OCI-LY7 (cell line): Measurements from ENCODE around the gene MARCOL. TPM values are rescaled to one million over a fixed set of nuclear protein-coding genes. Genes with fewer than 3 reads are reported as not detected.

Experiments used
- BruUV-seq: library from RNA; stranded (reverse); fragments of 400-500 nt; replicated peaks from 2 replicates; lab custom pipeline; 2021; lab: Mats Ljungman, UMichigan
- CTCF ChIA-PET: fragments of 300-600 bp; sonication (Branson Sonifier 250); formaldehyde crosslinking; loops from one replicate; lab custom pipeline; 2022; ENCODE audit warnings: antibody characterized with exemption; ENCODE audit not compliant: unreplicated experiment; lab: Charles Lee
- POLR2A ChIA-PET: fragments of 300-600 bp; sonication (Branson Sonifier 250); formaldehyde crosslinking; loops from one replicate; lab custom pipeline; 2022; ENCODE audit warnings: antibody characterized with exemption; lab: Charles Lee
- DNase-seq: peaks from one replicate; pipeline ENCODE4 v3.0.0-alpha.2; 2015; ENCODE audit warnings: low spot score
- H2AFZ ChIP-seq: fragments of 200-600 bp; sonication (generic), shearing (Covaris generic); 2 replicates; pipeline ENCODE4 v1.6.1; 2014; ENCODE audit warnings: mild to moderate bottlenecking, antibody characterized with exemption, low read length, moderate library complexity
- H3K27ac ChIP-seq: fragments of 200-600 bp; sonication (generic); 2 replicates; pipeline ENCODE4 v1.5.1; 2014; ENCODE audit warnings: mixed run types, low read depth, mild to moderate bottlenecking, moderate library complexity, low read length, inconsistent platforms; ENCODE audit not compliant: poor library complexity, severe bottlenecking
- H3K36me3 ChIP-seq: fragments of 200-600 bp; sonication (generic); 2 replicates; pipeline ENCODE4 v1.6.1; 2014; ENCODE audit warnings: mild to moderate bottlenecking, antibody characterized with exemption, low read length, moderate library complexity, mixed read lengths; ENCODE audit not compliant: insufficient read depth
- H3K4me1 ChIP-seq: fragments of 200-600 bp; sonication (generic); 2 replicates; pipeline ENCODE4 v1.5.1; 2014; ENCODE audit warnings: mild to moderate bottlenecking, low read length; ENCODE audit not compliant: insufficient read depth, poor library complexity, severe bottlenecking
- H3K4me2 ChIP-seq: fragments of 200-600 bp; sonication (generic); 2 replicates; pipeline ENCODE4 v1.6.1; 2014; ENCODE audit warnings: mild to moderate bottlenecking, low read length
- H3K4me3 ChIP-seq: fragments of 200-600 bp; sonication (generic); 2 replicates; pipeline ENCODE4 v1.5.1; 2014; ENCODE audit warnings: mild to moderate bottlenecking, low read depth, low read length; ENCODE audit not compliant: poor library complexity, severe bottlenecking
- H3K79me2 ChIP-seq: fragments of 200-600 bp; sonication (generic); 2 replicates; pipeline ENCODE4 v1.6.1; 2016; ENCODE audit warnings: low read depth, mild to moderate bottlenecking, low read length, moderate library complexity, mixed read lengths; ENCODE audit not compliant: insufficient read depth
- H3K9me2 ChIP-seq: fragments of 200-600 bp; sonication (generic); 2 replicates; pipeline ENCODE4 v1.6.1; 2016; ENCODE audit warnings: mild to moderate bottlenecking, low read length, mixed read lengths; ENCODE audit not compliant: insufficient read depth
- H3K9me3 ChIP-seq: fragments of 200-600 bp; sonication (generic); 2 replicates; pipeline ENCODE4 v1.6.1; 2014; ENCODE audit warnings: mild to moderate bottlenecking, mixed run types, low read length, mixed read lengths
- H4K20me1 ChIP-seq: fragments of 200-600 bp; sonication (generic); 2 replicates; pipeline ENCODE4 v1.6.1; 2014; ENCODE audit warnings: mild to moderate bottlenecking, antibody characterized with exemption, low read length, moderate library complexity, mixed read lengths; ENCODE audit not compliant: insufficient read depth
- EZH2phosphoT487 ChIP-seq: fragments of 200-600 bp; sonication (generic); IDR thresholded peaks from 2 replicates; pipeline ENCODE4 v1.6.1; 2018; ENCODE audit warnings: low read depth, borderline replicate concordance, mild to moderate bottlenecking, mixed run types, antibody characterized with exemption, low read length, moderate library complexity, mixed read lengths
- intact Hi-C: fragments of 100-400 bp; cut with micrococcal nuclease; formaldehyde crosslinking; loops from one replicate; pipeline ENCODE4 v1.10.0; 2022; ENCODE audit not compliant: unreplicated experiment
- total RNA-seq, 2 experiments: library from RNA; depleted of rRNA in 1 of 2; stranded (reverse); fragments of >200 nt in 1 of 2; shearing (Covaris generic) in 1 of 2; gene quantifications; 2 replicates each; pipeline ENCODE4 v1.2.3, GENCODE V29; 2014 to 2022
- TF ChIP-seq, protein P1 (sequence below): fragments of 200-600 bp; sonication (generic); conservative IDR thresholded peaks from 2 replicates; pipeline ENCODE4 v1.5.1; 2014; ENCODE audit warnings: mild to moderate bottlenecking, antibody characterized with exemption, low read length, moderate library complexity, mixed read lengths

MARCOL gene
- total RNA-seq, 2 experiments from 2014 or later: not detected

DNA sequence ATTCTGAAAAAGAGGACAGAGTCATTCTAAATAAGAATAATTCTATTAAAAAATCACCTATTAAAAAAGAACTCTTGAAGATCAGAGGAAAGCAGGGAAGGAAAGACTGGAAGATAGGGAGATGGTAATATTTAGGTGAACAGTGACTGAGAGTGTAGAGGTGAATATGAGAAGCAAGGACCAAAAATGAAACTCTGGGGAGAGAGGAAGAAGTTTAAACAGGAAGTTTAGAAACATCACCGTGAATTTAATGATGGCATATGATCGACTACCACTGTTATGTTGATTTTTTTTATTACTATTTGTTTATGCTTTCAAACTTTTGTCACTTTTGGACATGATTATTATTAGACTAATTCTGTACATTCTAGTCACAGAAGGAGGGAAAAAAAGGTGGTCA is 37.2 kb upstream of the MARCOL start:
- ChIA-PET CTCF (no interaction called here), POLR2A (no interaction called here)
- H3K27ac ChIP-seq: no peak overlapping the region
- H3K9me2 ChIP-seq: no peaks in the 10 kb centered on the region
- no peaks in the 10 kb centered on the region for H3K9me3 ChIP-seq
- no peaks in the 10 kb centered on the region for H3K4me1 ChIP-seq
- intact Hi-C loops: no loop called here
- BruUV-seq: no TSS peak
- no peaks in the 10 kb centered on the region for H4K20me1 ChIP-seq
- H3K4me2 ChIP-seq: no peak overlapping the region
- DNase-seq: no peak
- H3K4me3 ChIP-seq: no peak overlapping the region
- H2AFZ ChIP-seq: no peak overlapping the region
- H3K36me3 ChIP-seq: no peaks in the 10 kb centered on the region
- H3K79me2 ChIP-seq: no peaks in the 10 kb centered on the region
- TF ChIP-seq, protein P1, sequence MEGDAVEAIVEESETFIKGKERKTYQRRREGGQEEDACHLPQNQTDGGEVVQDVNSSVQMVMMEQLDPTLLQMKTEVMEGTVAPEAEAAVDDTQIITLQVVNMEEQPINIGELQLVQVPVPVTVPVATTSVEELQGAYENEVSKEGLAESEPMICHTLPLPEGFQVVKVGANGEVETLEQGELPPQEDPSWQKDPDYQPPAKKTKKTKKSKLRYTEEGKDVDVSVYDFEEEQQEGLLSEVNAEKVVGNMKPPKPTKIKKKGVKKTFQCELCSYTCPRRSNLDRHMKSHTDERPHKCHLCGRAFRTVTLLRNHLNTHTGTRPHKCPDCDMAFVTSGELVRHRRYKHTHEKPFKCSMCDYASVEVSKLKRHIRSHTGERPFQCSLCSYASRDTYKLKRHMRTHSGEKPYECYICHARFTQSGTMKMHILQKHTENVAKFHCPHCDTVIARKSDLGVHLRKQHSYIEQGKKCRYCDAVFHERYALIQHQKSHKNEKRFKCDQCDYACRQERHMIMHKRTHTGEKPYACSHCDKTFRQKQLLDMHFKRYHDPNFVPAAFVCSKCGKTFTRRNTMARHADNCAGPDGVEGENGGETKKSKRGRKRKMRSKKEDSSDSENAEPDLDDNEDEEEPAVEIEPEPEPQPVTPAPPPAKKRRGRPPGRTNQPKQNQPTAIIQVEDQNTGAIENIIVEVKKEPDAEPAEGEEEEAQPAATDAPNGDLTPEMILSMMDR: no peak
- TF ChIP-seq EZH2phosphoT487: no peak

DNA sequence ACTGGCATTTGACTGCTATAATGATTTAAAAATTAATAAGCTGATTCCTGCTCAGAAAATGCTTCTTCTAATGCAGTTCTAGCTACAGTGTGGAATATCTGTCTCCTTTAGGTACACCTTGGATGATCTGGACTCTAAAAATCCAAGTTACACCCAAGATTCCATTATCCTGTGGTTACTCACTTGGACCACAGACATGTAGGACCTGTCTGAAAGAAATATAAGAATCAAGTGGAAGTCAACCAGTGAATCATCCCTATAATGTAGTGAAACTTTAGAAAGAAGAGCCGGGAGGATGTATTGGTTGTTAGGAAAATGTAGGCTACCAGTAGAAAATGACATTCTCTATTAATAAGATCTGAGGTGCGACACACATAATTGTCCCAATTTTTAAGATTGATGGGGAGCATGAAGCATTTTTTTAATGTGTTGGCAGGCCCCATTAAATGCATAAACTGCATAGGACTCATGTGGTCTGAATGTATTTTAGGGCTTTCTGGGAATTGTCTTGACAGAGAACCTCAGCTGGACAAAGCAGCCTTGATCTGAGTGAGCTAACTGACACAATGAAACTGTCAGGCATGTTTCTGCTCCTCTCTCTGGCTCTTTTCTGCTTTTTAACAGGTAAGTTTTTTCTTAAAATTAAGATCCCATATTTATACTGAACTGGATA is 35.7 kb upstream of the MARCOL start, which contains the start of gene SPINK6:
Gene SPINK6 (plus strand): TSS at position 512 of the 673 bp plus-strand sequence. CDS start 55 bp downstream, at position 567.
- Histone ChIP-seq H3K4me3 (no peak within 1 kb of the TSS), H3K36me3 (no peaks in the 10 kb centered on the region), H3K9me3 (no peaks in the 10 kb centered on the region), H3K27ac (no peak within 1 kb of the TSS), H3K9me2 (no peaks in the 10 kb centered on the region), H3K4me1 (no peaks in the 10 kb centered on the region), H4K20me1 (no peaks in the 10 kb centered on the region), H3K79me2 (no peaks in the 10 kb centered on the region), H2AFZ (no peak within 1 kb of the TSS), H3K4me2 (no peak within 1 kb of the TSS)
- TF ChIP-seq EZH2phosphoT487: no peak
- TF ChIP-seq, protein P1: no peak
- ChIA-PET CTCF (no interaction called here), POLR2A (interaction anchor here (0.6 to 0.7 kb wide), 2 partner anchors 8 to 291 kb away, joined by 3 read pairs; no protein-coding TSS in a partner anchor)
- no peak for DNase-seq
- no TSS peak for BruUV-seq
- intact Hi-C loops: no loop called here
